ENCODE data around the gene VPS41. TPM values are rescaled to one million over a fixed set of nuclear protein-coding genes. Genes with fewer than 3 reads are reported as not detected.

VPS41 gene
- total RNA-seq, 1 experiment from 2014 or later = 92.3 TPM

- CTCF ChIA-PET = no interaction called here
- peaks cover 3% of the 10 kb centered on the region; the same call in 1 of the 2 replicates for H3K36me3 ChIP-seq (ENCODE audit: low read depth)
- H3K4me2 ChIP-seq = no peak overlapping the region
- DNase-seq = peak in 1 of 2 experiments; percentile 31
- no peaks in the 10 kb centered on the region for H3K4me1 ChIP-seq (replicated peaks; ENCODE audit: insufficient read depth)
- no peaks in the 10 kb centered on the region for H3K27me3 ChIP-seq (ENCODE audit: insufficient read depth, low read depth)
- no peak overlapping the region for H2AFZ ChIP-seq
- H3K9me3 ChIP-seq (ENCODE audit: insufficient read depth, low read depth) = no peaks in the 10 kb centered on the region
- no peak overlapping the region for H3K4me3 ChIP-seq
- H4K20me1 ChIP-seq (ENCODE audit: insufficient read depth) = 0 out of 2 replicates have a peak, but pooled peaks cover 7% of the 10 kb centered on the region
- TF ChIP-seq CTCF (conservative IDR thresholded peaks at IDR 0.05) (no peak), EZH2 (IDR thresholded peaks at IDR 0.05; ENCODE audit: low read depth) (no peak)
- no peaks in the 10 kb centered on the region for H3K9me2 ChIP-seq (ENCODE audit: insufficient read depth)
- H3K27ac ChIP-seq = no peak overlapping the region
- H3K79me2 ChIP-seq (ENCODE audit: low read depth) = no peaks in the 10 kb centered on the region
- intact Hi-C loops (cut with micrococcal nuclease; ENCODE audit: unreplicated experiment) = loop anchor here (5.0 kb wide), 1 partner anchor 279 kb away; no protein-coding TSS in a partner anchor
- no TSS peak for BruUV-seq (replicated peaks)
- no peaks in the 10 kb centered on the region for H3F3A ChIP-seq (ENCODE audit: insufficient read depth, low read depth)
- POLR2A ChIA-PET (ENCODE audit: unreplicated experiment) = interaction anchor here (0.6 kb wide), 1 partner anchor 420 kb away, joined by 4 read pairs; no protein-coding TSS in a partner anchor
These were observed 110.3 kb downstream of the VPS41 start for GRCh38 chr7:38798552-38799267.

GRCh38 chr7:38796626-38797501 is 112.1 kb downstream of the VPS41 start:
- intact Hi-C loops (cut with micrococcal nuclease; ENCODE audit: unreplicated experiment) = loop anchor here (1.0 to 5.0 kb wide), 4 partner anchors 135 to 723 kb away; no protein-coding TSS in a partner anchor
- no TSS peak for BruUV-seq (replicated peaks)

More at GRCh38 chr7:38796626-38797501, 112.1 kb downstream of the VPS41 start:
- ChIA-PET POLR2A (ENCODE audit: unreplicated experiment) (no interaction called here), CTCF (interaction anchor here (0.6 kb wide), 1 partner anchor 671 kb away, joined by 4 read pairs; no protein-coding TSS in a partner anchor)
- Histone ChIP-seq H3K27me3 (ENCODE audit: insufficient read depth, low read depth) (no peaks in the 10 kb centered on the region), H3K9me3 (ENCODE audit: insufficient read depth, low read depth) (no peaks in the 10 kb centered on the region), H3K4me2 (no peak overlapping the region), H2AFZ (no peak overlapping the region), H3K36me3 (ENCODE audit: low read depth) (peaks cover 3% of the 10 kb centered on the region; the same call in 1 of the 2 replicates), H3F3A (ENCODE audit: insufficient read depth, low read depth) (no peaks in the 10 kb centered on the region), H3K9me2 (ENCODE audit: insufficient read depth) (no peaks in the 10 kb centered on the region), H4K20me1 (ENCODE audit: insufficient read depth) (0 out of 2 replicates have a peak, but pooled peaks cover 2% of the 10 kb centered on the region), H3K79me2 (ENCODE audit: low read depth) (no peaks in the 10 kb centered on the region), H3K27ac (no peak overlapping the region), H3K4me1 (replicated peaks; ENCODE audit: insufficient read depth) (no peaks in the 10 kb centered on the region), H3K4me3 (no peak overlapping the region)
- peak; percentile 46 for DNase-seq
- TF ChIP-seq EZH2 (IDR thresholded peaks at IDR 0.05; ENCODE audit: low read depth) (no peak), CTCF (conservative IDR thresholded peaks at IDR 0.05) (peak; percentile 97)

Data from PC-9 (cell line).